Neural progenitor cell (in vitro differentiated cells): ENCODE data around the gene HVCN1.

ENCODE experiments used
- CTCF ChIP-seq: fragments of 200-600 bp; sonication (generic); IDR thresholded peaks from 2 replicates; pipeline ENCODE4 v1.5.1; 2017; ENCODE audit warnings: antibody characterized with exemption, mild to moderate bottlenecking
- EZH2 ChIP-seq: fragments of 200-600 bp; sonication (generic); IDR thresholded peaks from 2 replicates; pipeline ENCODE4 v1.6.1; 2017; ENCODE audit warnings: antibody characterized with exemption, mild to moderate bottlenecking, moderate library complexity
- EZH2phosphoT487 ChIP-seq: fragments of 200-600 bp; sonication (generic); IDR thresholded peaks from 2 replicates; pipeline ENCODE4 v1.6.1; 2017; ENCODE audit warnings: antibody characterized with exemption

- TF ChIP-seq CTCF (no peak), EZH2 (no peak), EZH2phosphoT487 (no peak)
Measured at GRCh38 chr12:110720516-110720915, 31.6 kb upstream of the HVCN1 start.
